OCI-LY3 (cell line): ENCODE results near the gene PPP1R36.

Source experiments
- EZH2phosphoT487 ChIP-seq: fragments of 200-600 bp; shearing (Covaris generic); IDR thresholded peaks from 2 replicates; pipeline ENCODE4 v1.6.1; 2018; ENCODE audit warnings: antibody characterized with exemption, mixed run types, low read depth
- TF ChIP-seq, protein P1 (sequence below): fragments of 200-600, 300-600 bp; sonication (generic); IDR thresholded peaks from 2 replicates; pipeline ENCODE4 v1.5.1; 2014; ENCODE audit warnings: antibody characterized with exemption, low read length, low read depth

DNA sequence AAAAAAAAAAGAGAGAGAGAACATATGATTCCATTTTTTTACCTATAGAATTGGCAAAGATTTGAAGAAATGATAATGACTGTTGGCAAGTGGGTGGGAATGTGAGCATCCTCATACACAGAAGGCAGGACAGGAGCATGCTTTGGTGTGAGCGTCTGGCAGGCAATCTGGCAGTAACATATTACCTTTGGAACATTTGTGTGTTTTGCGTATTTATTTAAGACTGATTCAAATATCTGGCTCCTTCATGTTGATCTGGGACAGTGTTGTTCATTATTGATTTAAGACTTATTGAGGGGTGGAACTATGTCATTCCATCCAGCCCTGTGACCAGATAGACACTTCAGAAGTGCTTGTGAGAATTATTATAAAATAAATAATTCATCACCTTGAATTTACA is 53.1 kb downstream of the PPP1R36 start:
- TF ChIP-seq, protein P1, sequence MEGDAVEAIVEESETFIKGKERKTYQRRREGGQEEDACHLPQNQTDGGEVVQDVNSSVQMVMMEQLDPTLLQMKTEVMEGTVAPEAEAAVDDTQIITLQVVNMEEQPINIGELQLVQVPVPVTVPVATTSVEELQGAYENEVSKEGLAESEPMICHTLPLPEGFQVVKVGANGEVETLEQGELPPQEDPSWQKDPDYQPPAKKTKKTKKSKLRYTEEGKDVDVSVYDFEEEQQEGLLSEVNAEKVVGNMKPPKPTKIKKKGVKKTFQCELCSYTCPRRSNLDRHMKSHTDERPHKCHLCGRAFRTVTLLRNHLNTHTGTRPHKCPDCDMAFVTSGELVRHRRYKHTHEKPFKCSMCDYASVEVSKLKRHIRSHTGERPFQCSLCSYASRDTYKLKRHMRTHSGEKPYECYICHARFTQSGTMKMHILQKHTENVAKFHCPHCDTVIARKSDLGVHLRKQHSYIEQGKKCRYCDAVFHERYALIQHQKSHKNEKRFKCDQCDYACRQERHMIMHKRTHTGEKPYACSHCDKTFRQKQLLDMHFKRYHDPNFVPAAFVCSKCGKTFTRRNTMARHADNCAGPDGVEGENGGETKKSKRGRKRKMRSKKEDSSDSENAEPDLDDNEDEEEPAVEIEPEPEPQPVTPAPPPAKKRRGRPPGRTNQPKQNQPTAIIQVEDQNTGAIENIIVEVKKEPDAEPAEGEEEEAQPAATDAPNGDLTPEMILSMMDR: no peak
- no peak for TF ChIP-seq EZH2phosphoT487
